NCI-H1105 (cell line): ENCODE results near the gene CAMK4.

Experiments used
- DNase-seq: peaks from one replicate; lab custom pipeline; 2025; lab: John Stamatoyannopoulos, UW

CAMK4 gene

DNA sequence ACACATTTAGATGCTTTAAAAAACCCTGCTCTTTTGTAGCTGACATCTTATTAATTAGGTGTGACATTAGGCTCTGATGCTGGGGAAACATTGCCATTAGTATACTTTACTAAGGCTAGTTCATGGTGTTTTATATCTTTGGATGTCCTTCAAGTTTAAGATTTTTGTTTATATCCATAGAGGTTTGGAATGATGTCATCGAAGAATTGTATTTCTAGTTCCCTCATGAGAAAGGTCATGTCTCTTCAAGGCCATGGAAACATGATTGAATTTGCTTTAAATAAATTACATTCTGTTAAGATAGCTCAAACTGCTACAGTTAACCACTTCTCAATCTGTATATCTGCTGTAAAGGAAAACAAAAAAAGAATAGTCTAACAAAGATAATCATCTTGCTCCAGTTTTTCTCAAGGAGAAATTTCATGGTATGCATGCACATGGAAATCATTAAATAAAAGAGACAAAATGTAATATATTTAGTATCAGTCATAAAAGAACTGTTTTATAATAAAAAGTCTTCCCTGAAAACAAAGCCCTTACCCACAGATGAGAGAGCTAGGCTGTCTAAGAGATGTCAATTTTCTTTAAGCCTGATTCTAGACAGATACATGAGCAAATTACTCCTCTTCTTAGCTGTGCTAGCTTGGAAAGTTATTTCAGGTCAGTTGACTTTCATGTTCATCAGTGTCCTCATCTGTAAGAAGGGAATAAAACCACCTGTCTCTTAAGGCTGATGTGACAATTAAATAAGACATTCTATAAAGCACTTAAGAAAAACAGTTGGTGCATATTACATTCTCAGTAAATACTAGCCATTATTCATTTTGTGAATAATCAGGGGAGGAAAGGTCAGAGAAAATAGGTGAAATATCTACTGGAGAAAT lies 313.2 kb downstream of the CAMK4 start:
- DNase-seq, result no peak
